Thyroid gland (tissue), 4 donors: ENCODE results near the gene AGPAT1.

Source experiments
- CTCF ChIP-seq, 6 experiments: fragments of 200-600 bp in 3 of 6; fragments of 450-650 bp in 3 of 6; sonication (generic) in 3 of 6; IDR thresholded peaks; one replicate each; pipeline ENCODE4 v1.5.1; 2016 to 2019; ENCODE audit warnings: antibody characterized with exemption in 6 of 6, mild to moderate bottlenecking in 2 of 6, inconsistent platforms in 1 of 6, moderate library complexity in 1 of 6
- POLR2A ChIP-seq, 2 donors: fragments of 450-650 bp; IDR thresholded peaks; one replicate each; pipeline ENCODE4 v1.6.1; 2017; ENCODE audit warnings: antibody characterized with exemption in 2 of 2, mild to moderate bottlenecking in 2 of 2, moderate library complexity in 1 of 2

GRCh38 chr6:32175322-32175710 lies 568 bp downstream of the AGPAT1 start:
- TF ChIP-seq CTCF (IDR thresholded peaks at IDR 0.05) = no peak
- no peak for TF ChIP-seq POLR2A (IDR thresholded peaks at IDR 0.05)
